OCI-LY7 (cell line): ENCODE data around the gene KLF15. TPM values are rescaled to one million over a fixed set of nuclear protein-coding genes. Genes with fewer than 3 reads are reported as not detected.

Experiments used
- BruUV-seq: library from RNA; stranded (reverse); fragments of 400-500 nt; replicated peaks from 2 replicates; lab custom pipeline; 2021; lab: Mats Ljungman, UMichigan
- CTCF ChIA-PET: fragments of 300-600 bp; sonication (Branson Sonifier 250); formaldehyde crosslinking; loops from one replicate; lab custom pipeline; 2022; ENCODE audit warnings: antibody characterized with exemption; ENCODE audit not compliant: unreplicated experiment; lab: Charles Lee
- POLR2A ChIA-PET: fragments of 300-600 bp; sonication (Branson Sonifier 250); formaldehyde crosslinking; loops from one replicate; lab custom pipeline; 2022; ENCODE audit warnings: antibody characterized with exemption; lab: Charles Lee
- DNase-seq: peaks from one replicate; pipeline ENCODE4 v3.0.0-alpha.2; 2015; ENCODE audit warnings: low spot score
- H2AFZ ChIP-seq: fragments of 200-600 bp; sonication (generic), shearing (Covaris generic); 2 replicates; pipeline ENCODE4 v1.6.1; 2014; ENCODE audit warnings: mild to moderate bottlenecking, antibody characterized with exemption, low read length, moderate library complexity
- H3K27ac ChIP-seq: fragments of 200-600 bp; sonication (generic); 2 replicates; pipeline ENCODE4 v1.5.1; 2014; ENCODE audit warnings: mixed run types, low read depth, mild to moderate bottlenecking, moderate library complexity, low read length, inconsistent platforms; ENCODE audit not compliant: poor library complexity, severe bottlenecking
- H3K36me3 ChIP-seq: fragments of 200-600 bp; sonication (generic); 2 replicates; pipeline ENCODE4 v1.6.1; 2014; ENCODE audit warnings: mild to moderate bottlenecking, antibody characterized with exemption, low read length, moderate library complexity, mixed read lengths; ENCODE audit not compliant: insufficient read depth
- H3K4me1 ChIP-seq: fragments of 200-600 bp; sonication (generic); 2 replicates; pipeline ENCODE4 v1.5.1; 2014; ENCODE audit warnings: mild to moderate bottlenecking, low read length; ENCODE audit not compliant: insufficient read depth, poor library complexity, severe bottlenecking
- H3K4me2 ChIP-seq: fragments of 200-600 bp; sonication (generic); 2 replicates; pipeline ENCODE4 v1.6.1; 2014; ENCODE audit warnings: mild to moderate bottlenecking, low read length
- H3K4me3 ChIP-seq: fragments of 200-600 bp; sonication (generic); 2 replicates; pipeline ENCODE4 v1.5.1; 2014; ENCODE audit warnings: mild to moderate bottlenecking, low read depth, low read length; ENCODE audit not compliant: poor library complexity, severe bottlenecking
- H3K79me2 ChIP-seq: fragments of 200-600 bp; sonication (generic); 2 replicates; pipeline ENCODE4 v1.6.1; 2016; ENCODE audit warnings: low read depth, mild to moderate bottlenecking, low read length, moderate library complexity, mixed read lengths; ENCODE audit not compliant: insufficient read depth
- H3K9me2 ChIP-seq: fragments of 200-600 bp; sonication (generic); 2 replicates; pipeline ENCODE4 v1.6.1; 2016; ENCODE audit warnings: mild to moderate bottlenecking, low read length, mixed read lengths; ENCODE audit not compliant: insufficient read depth
- H3K9me3 ChIP-seq: fragments of 200-600 bp; sonication (generic); 2 replicates; pipeline ENCODE4 v1.6.1; 2014; ENCODE audit warnings: mild to moderate bottlenecking, mixed run types, low read length, mixed read lengths
- H4K20me1 ChIP-seq: fragments of 200-600 bp; sonication (generic); 2 replicates; pipeline ENCODE4 v1.6.1; 2014; ENCODE audit warnings: mild to moderate bottlenecking, antibody characterized with exemption, low read length, moderate library complexity, mixed read lengths; ENCODE audit not compliant: insufficient read depth
- CTCF ChIP-seq: fragments of 200-600 bp; sonication (generic); conservative IDR thresholded peaks from 2 replicates; pipeline ENCODE4 v1.5.1; 2014; ENCODE audit warnings: mild to moderate bottlenecking, antibody characterized with exemption, low read length, moderate library complexity, mixed read lengths
- EZH2phosphoT487 ChIP-seq: fragments of 200-600 bp; sonication (generic); IDR thresholded peaks from 2 replicates; pipeline ENCODE4 v1.6.1; 2018; ENCODE audit warnings: low read depth, borderline replicate concordance, mild to moderate bottlenecking, mixed run types, antibody characterized with exemption, low read length, moderate library complexity, mixed read lengths
- intact Hi-C: fragments of 100-400 bp; cut with micrococcal nuclease; formaldehyde crosslinking; loops from one replicate; pipeline ENCODE4 v1.10.0; 2022; ENCODE audit not compliant: unreplicated experiment
- total RNA-seq, 2 experiments: library from RNA; depleted of rRNA in 1 of 2; stranded (reverse); fragments of >200 nt in 1 of 2; shearing (Covaris generic) in 1 of 2; gene quantifications; 2 replicates each; pipeline ENCODE4 v1.2.3, GENCODE V29; 2014 to 2022

The KLF15 gene
- total RNA-seq, 2 experiments from 2014 or later, result 12.3 to 26.4 TPM

- Histone ChIP-seq H3K4me2 (no peak overlapping the region), H3K79me2 (no peaks in the 10 kb centered on the region), H2AFZ (no peak overlapping the region), H3K27ac (no peak overlapping the region), H3K4me1 (no peaks in the 10 kb centered on the region), H3K4me3 (no peak overlapping the region), H3K9me3 (no peaks in the 10 kb centered on the region), H4K20me1 (no peaks in the 10 kb centered on the region), H3K36me3 (no peaks in the 10 kb centered on the region), H3K9me2 (no peaks in the 10 kb centered on the region)
- intact Hi-C loops, result no loop called here
- no peak for DNase-seq
- CTCF ChIA-PET, result no interaction called here
- TF ChIP-seq CTCF (no peak), EZH2phosphoT487 (no peak)
- POLR2A ChIA-PET, result no interaction called here
- no TSS peak for BruUV-seq
Measured at GRCh38 chr3:126340081-126340511, 17.1 kb downstream of the KLF15 start.

DNA sequence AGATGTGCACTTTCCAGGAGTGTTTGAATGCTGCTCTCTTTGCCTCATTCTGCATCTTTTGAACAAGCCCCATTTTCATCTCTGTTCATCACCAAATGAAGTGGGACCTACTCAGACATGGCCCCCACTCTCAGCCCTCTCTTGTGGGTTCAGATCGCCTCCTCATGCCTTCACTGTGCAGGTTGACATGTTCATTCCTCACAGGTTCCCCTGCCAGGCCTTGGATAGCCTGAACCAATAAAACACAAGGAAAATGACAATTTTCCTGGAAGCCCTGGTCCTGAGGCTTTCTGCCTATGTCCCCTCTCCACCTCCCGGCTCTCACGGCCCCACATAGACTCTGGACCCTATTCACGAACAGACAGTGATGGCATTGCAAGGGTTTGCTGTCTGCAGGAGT is 17.7 kb downstream of the KLF15 start:
- Histone ChIP-seq H3K4me1 (no peaks in the 10 kb centered on the region), H2AFZ (no peak overlapping the region), H3K4me3 (no peak overlapping the region), H3K79me2 (no peaks in the 10 kb centered on the region), H3K27ac (no peak overlapping the region), H3K9me3 (no peaks in the 10 kb centered on the region), H3K4me2 (no peak overlapping the region), H3K36me3 (no peaks in the 10 kb centered on the region), H4K20me1 (no peaks in the 10 kb centered on the region), H3K9me2 (no peaks in the 10 kb centered on the region)
- POLR2A ChIA-PET, result no interaction called here
- intact Hi-C loops, result no loop called here
- DNase-seq, result no peak
- CTCF ChIA-PET, result no interaction called here
- no peak for TF ChIP-seq EZH2phosphoT487
- TF ChIP-seq CTCF, result no peak
- no TSS peak for BruUV-seq

- no peak for DNase-seq
Measured at GRCh38 chr3:126338790-126339288, 18.4 kb downstream of the KLF15 start.

More at GRCh38 chr3:126338790-126339288, 18.4 kb downstream of the KLF15 start:
- no peak overlapping the region for H3K4me2 ChIP-seq
- H2AFZ ChIP-seq, result no peak overlapping the region
- no peak overlapping the region for H3K27ac ChIP-seq
- H3K9me2 ChIP-seq, result no peaks in the 10 kb centered on the region
- H4K20me1 ChIP-seq, result no peaks in the 10 kb centered on the region
- intact Hi-C loops, result no loop called here
- ChIA-PET CTCF (no interaction called here), POLR2A (no interaction called here)
- H3K4me1 ChIP-seq, result no peaks in the 10 kb centered on the region
- no peak for TF ChIP-seq CTCF
- no peak for TF ChIP-seq EZH2phosphoT487
- no peak overlapping the region for H3K4me3 ChIP-seq
- no peaks in the 10 kb centered on the region for H3K9me3 ChIP-seq
- H3K36me3 ChIP-seq, result no peaks in the 10 kb centered on the region
- BruUV-seq, result no TSS peak
- H3K79me2 ChIP-seq, result no peaks in the 10 kb centered on the region
